Cerebellar nuclear complex (tissue), 1 donor: Measurements from ENCODE around the gene LRFN4.
A peak's percentile ranks its signal among the peaks of the same experiment; 100 is the strongest.

Source experiments
- DNase-seq, 2 experiments: peaks; one replicate each; lab custom pipeline; 2025; lab: John Stamatoyannopoulos, UW

The LRFN4 gene

GRCh38 chr11:66870616-66871520 is 14.0 kb downstream of the LRFN4 start:
- DNase-seq, result no peak

GRCh38 chr11:66871521-66871901 is 14.6 kb downstream of the LRFN4 start:
- no peak for DNase-seq

- DNase-seq, result no peak
Measured at GRCh38 chr11:66874232-66874631, 17.4 kb downstream of the LRFN4 start.

- no peak for DNase-seq
Measured at GRCh38 chr11:66875378-66875777, 18.5 kb downstream of the LRFN4 start.

- DNase-seq, result no peak
Measured at GRCh38 chr11:66877588-66878385, 20.9 kb downstream of the LRFN4 start.

GRCh38 chr11:66878474-66878873 is 21.6 kb downstream of the LRFN4 start:
- DNase-seq, result no peak

- no peak for DNase-seq
Measured at GRCh38 chr11:66879000-66879399, 22.1 kb downstream of the LRFN4 start.

- DNase-seq, result no peak
Measured at GRCh38 chr11:66879583-66879982, 22.7 kb downstream of the LRFN4 start.

GRCh38 chr11:66879999-66880398 is 23.1 kb downstream of the LRFN4 start:
- no peak for DNase-seq

- DNase-seq, result peak in 1 of 2 experiments; percentile 18
Measured at GRCh38 chr11:66880496-66881450, 23.9 kb downstream of the LRFN4 start.

GRCh38 chr11:66881451-66881835 is 24.6 kb downstream of the LRFN4 start:
- DNase-seq, result no peak

- no peak for DNase-seq
Measured at GRCh38 chr11:66881927-66882452, 25.1 kb downstream of the LRFN4 start.

- no peak for DNase-seq
Measured at GRCh38 chr11:66882561-66883015, 25.7 kb downstream of the LRFN4 start.

GRCh38 chr11:66883016-66883965 is 26.4 kb downstream of the LRFN4 start:
- peak in 1 of 2 experiments; percentile 58 for DNase-seq

- DNase-seq, result no peak
Measured at GRCh38 chr11:66884443-66884842, 27.6 kb downstream of the LRFN4 start.

- DNase-seq, result no peak
Measured at GRCh38 chr11:66885469-66885868, 28.6 kb downstream of the LRFN4 start.

- no peak for DNase-seq
Measured at GRCh38 chr11:66885950-66886440, 29.1 kb downstream of the LRFN4 start.

GRCh38 chr11:66886671-66887221 is 29.9 kb downstream of the LRFN4 start:
- no peak for DNase-seq

- no peak for DNase-seq
Measured at GRCh38 chr11:66887526-66887925, 30.7 kb downstream of the LRFN4 start.

- no peak for DNase-seq
Measured at GRCh38 chr11:66888282-66888681, 31.4 kb downstream of the LRFN4 start.
